Measurements from ENCODE around the gene EXT2. TPM values are rescaled to one million over a fixed set of nuclear protein-coding genes. Genes with fewer than 3 reads are reported as not detected.

The EXT2 gene
- total RNA-seq, result 10 to 100 TPM; 22.4 to 24.0 TPM

DNA sequence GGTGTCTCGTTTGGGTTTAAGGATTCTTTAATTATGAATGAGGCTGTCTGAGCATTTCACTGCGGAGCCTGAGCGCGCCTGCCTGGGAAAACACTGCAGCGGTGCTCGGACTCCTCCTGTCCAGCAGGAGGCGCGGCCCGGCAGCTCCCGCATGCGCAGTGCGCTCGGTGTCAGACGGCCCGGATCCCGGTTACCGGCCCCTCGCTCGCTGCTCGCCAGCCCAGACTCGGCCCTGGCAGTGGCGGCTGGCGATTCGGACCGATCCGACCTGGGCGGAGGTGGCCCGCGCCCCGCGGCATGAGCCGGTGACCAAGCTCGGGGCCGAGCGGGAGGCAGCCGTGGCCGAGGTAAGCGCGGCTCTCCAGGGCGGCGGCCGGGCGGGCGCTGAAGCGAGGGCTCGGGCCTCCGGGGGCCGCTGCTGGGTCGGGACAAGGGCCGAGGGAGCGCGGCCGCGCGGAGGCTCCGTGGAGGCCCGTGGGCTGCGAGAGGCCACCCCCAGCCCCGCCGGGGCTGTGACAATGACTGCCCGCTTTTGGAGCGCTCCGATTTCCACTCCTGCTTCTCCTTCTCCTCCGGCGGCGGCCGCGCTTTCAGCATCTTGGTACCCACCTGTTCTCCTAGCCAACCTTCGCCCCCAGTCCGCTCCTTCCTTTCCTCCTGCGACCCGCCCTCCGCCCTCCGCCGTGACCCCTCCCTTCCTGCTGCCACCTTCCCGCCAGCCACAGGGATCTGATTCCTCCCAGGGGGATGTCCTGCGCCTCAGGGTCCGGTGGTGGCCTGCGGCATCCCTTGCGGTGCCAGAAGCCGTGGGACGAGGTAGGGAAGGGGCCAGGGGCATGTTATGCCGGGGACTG, at the start of gene EXT2:
Gene EXT2, plus strand, starts transcription at position 173 of the 854 bp plus-strand sequence. CDS start 12,035 bp downstream, outside the sequence.
- Mint-ChIP-seq H3K4me1 (peaks cover 28% of the 10 kb centered on the region), H3K27me3 (no peaks in the 10 kb centered on the region), H3K4me3 (peak within 1 kb of the TSS; percentile 85), H3K27ac (peak within 1 kb of the TSS; percentile 38), H3K36me3 (peaks cover 2% of the 10 kb centered on the region), H3K9me3 (no peaks in the 10 kb centered on the region)
- peak; percentile 87 for DNase-seq

DNA sequence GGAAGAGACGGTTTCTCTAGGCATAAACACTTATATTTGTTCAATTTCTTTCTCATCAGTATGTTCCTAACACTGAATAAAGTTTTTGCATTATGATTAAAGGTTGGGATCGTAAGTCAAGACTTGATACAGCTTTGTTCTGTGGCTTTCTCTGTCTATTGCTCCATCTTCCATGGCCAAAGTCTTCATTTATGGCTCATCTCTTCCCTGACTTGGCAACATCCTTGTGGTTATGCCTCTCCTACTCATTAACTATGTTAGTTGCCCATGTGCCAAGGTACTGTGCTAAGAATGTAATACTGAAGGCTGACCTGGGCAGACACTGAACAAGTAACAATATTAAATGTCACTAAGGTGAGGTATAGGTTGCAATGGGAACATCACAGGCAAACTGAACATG, 49.3 kb upstream of the EXT2 start:
- H3K9me3 Mint-ChIP-seq, result peaks cover 3% of the 10 kb centered on the region
- no peaks in the 10 kb centered on the region for H3K36me3 Mint-ChIP-seq
- no peaks in the 10 kb centered on the region for H3K27me3 Mint-ChIP-seq
- H3K4me3 Mint-ChIP-seq, result no peak overlapping the region
- no peak overlapping the region for H3K27ac Mint-ChIP-seq
- DNase-seq, result no peak
- H3K4me1 Mint-ChIP-seq, result no peaks in the 10 kb centered on the region

DNA sequence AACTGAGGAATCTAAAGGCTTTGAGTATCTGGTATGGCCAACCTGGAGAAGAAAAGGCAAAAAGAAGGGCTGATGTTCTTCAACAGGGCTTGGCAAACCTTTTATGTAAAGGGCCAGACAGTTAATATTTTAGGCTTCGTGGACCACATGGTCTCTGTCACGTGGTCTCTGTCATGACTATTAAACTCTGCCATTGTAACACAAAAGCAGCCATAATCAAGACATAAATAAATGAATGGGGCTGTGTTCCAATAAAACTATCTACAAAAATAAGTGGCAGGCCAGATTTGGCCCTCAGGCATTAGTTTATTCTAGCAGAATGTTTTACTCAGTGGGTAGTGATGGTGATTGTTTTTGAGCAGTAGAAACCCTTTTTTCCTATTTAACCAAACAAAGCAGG, 48.2 kb upstream of the EXT2 start:
- Mint-ChIP-seq H3K4me3 (no peak overlapping the region), H3K4me1 (no peaks in the 10 kb centered on the region), H3K9me3 (no peaks in the 10 kb centered on the region), H3K27ac (no peak overlapping the region), H3K36me3 (no peaks in the 10 kb centered on the region), H3K27me3 (no peaks in the 10 kb centered on the region)
- DNase-seq, result no peak

DNA sequence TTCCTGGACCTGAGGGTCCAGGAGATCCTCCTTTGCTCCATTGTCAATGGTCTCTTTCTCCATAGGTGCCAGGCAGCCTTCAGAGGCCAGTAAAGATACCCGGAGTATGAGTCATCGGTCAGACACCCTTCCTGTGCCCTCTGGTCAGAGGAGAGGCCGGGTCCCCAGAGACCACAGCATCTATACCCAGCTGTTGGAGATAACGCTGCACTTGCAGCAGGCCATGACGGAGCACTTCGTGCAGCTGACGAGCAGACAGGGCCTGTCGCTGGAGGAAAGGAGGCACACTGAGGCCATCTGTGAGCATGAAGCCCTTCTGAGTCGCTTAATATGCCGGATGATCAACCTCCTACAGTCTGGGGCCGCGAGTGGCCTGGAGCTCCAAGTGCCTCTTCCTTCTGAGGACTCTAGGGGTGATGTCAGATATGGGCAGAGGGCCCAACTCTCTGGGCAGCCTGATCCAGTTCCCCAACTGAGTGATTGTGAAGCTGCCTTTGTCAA, 47.5 kb upstream of the EXT2 start, which contains the start of gene ACCSL:
Gene ACCSL, plus strand, starts transcription at position 51 of the 501 bp plus-strand sequence. Its CDS starts 56 bp downstream, at position 107.
- Mint-ChIP-seq H3K36me3 (no peaks in the 10 kb centered on the region), H3K27me3 (no peaks in the 10 kb centered on the region), H3K4me1 (no peaks in the 10 kb centered on the region), H3K27ac (no peak within 1 kb of the TSS), H3K9me3 (no peaks in the 10 kb centered on the region), H3K4me3 (no peak within 1 kb of the TSS)
- no peak for DNase-seq

DNA sequence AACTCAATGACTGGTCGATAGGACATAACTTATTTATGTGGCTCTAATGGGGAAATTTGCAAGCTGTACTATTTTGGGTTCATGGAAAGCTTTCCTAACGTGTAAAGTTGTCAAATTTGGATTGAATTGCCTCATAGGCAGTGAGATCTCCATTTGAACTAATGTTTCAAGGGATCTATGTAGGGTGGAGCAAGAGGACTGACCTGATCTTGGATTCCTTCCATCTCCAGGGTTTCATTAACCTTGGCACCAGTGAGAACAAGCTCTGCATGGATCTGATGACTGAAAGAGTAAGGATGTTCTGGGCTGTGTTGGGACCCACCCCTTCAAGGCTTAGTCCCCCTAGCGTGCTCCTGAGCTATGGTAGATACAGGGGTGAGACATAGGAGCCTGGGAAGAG, 45.6 kb upstream of the EXT2 start:
- H3K4me1 Mint-ChIP-seq, result no peaks in the 10 kb centered on the region
- no peak overlapping the region for H3K27ac Mint-ChIP-seq
- no peaks in the 10 kb centered on the region for H3K9me3 Mint-ChIP-seq
- DNase-seq, result no peak
- no peaks in the 10 kb centered on the region for H3K36me3 Mint-ChIP-seq
- H3K4me3 Mint-ChIP-seq, result no peak overlapping the region
- no peaks in the 10 kb centered on the region for H3K27me3 Mint-ChIP-seq

DNA sequence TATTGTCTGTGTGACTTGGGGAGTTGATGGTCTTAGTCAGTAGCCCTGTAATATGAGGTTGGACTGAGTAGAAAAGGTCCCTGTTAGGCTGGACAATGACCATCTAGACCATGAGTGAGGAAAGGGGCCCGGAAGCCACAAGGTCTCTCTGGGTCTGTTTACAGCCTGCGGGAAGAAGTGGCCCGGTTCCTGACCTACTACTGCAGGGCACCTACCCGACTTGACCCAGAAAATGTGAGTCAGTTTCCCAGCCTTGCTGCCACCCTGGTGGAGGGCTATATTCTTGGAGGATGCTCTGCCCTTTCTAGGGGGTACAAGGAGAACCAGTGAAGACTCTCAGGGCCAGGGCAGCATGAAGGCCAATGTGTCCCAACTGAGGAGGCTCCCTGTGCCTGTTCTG, 44.3 kb upstream of the EXT2 start:
- Mint-ChIP-seq H3K4me3 (no peak overlapping the region), H3K27me3 (no peaks in the 10 kb centered on the region), H3K4me1 (no peaks in the 10 kb centered on the region), H3K9me3 (no peaks in the 10 kb centered on the region), H3K36me3 (no peaks in the 10 kb centered on the region), H3K27ac (no peak overlapping the region)
- DNase-seq, result no peak

DNA sequence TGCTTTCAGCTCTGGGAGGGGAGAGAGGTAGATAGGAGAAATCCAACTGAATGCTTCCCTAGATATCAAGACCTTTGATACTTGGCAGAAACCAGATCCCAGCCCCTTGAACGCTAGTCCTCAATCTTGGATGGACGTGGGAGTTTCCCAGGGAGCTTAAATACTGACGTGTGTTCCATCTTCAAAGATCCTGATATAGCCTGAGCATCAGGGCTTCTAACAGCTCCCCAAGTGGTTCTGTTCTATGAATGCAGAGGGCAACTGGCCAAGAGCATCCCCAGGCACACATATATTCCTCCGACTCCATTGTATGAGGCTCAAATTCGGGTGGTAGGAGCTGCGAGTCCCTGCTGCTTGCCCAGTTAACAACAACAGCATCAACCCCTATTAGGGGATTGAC, 38.1 kb upstream of the EXT2 start:
- H3K36me3 Mint-ChIP-seq, result no peaks in the 10 kb centered on the region
- no peaks in the 10 kb centered on the region for H3K9me3 Mint-ChIP-seq
- no peaks in the 10 kb centered on the region for H3K4me1 Mint-ChIP-seq
- H3K27me3 Mint-ChIP-seq, result no peaks in the 10 kb centered on the region
- H3K27ac Mint-ChIP-seq, result no peak overlapping the region
- DNase-seq, result no peak
- H3K4me3 Mint-ChIP-seq, result no peak overlapping the region

DNA sequence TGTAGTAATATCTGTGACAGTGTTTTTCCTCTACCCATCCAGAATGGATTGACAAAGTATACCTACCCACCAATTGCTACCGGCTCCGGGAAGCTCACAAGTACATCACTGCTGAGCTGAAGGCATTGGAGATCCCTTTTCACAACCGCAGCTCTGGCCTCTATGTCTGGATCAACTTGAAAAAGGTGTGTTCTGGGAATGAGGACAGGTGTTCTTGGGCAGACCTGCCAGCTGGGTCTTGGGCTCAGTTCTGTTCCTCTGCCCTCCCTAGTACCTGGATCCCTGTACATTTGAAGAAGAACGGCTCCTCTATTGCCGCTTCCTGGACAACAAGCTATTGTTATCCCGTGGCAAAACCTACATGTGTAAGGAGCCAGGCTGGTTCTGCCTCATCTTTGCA, 37.2 kb upstream of the EXT2 start:
- no peaks in the 10 kb centered on the region for H3K9me3 Mint-ChIP-seq
- H3K4me1 Mint-ChIP-seq, result no peaks in the 10 kb centered on the region
- no peaks in the 10 kb centered on the region for H3K36me3 Mint-ChIP-seq
- DNase-seq, result no peak
- no peaks in the 10 kb centered on the region for H3K27me3 Mint-ChIP-seq
- no peak overlapping the region for H3K4me3 Mint-ChIP-seq
- no peak overlapping the region for H3K27ac Mint-ChIP-seq

DNA sequence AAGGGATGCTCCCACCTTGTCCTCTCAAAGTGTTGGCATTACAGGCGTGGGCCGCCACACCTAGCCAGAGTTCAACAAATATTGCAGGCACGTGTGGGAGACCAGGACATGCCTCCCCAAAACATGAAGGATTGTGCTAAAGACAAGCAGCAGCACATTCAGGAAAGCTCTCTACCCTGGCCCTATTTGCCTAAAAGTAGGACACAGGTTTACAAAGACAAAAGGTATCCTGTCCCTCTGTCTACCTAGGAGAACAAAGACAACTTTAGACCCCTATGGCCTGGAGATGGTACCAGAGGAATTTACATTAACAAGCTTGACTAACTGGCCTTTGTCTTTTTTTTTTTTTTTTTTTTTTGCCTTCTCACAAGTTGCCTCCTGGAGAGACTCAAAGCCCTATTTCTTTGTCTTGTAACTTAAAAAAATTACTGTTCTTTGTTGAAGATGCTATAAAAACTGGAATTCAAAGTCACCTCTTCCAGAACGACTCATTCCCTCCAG, 30.3 kb upstream of the EXT2 start:
- H3K9me3 Mint-ChIP-seq, result no peaks in the 10 kb centered on the region
- peak overlapping the region; percentile 84 for H3K4me3 Mint-ChIP-seq
- peak overlapping the region; percentile 89 for H3K27ac Mint-ChIP-seq
- no peak for DNase-seq
- H3K27me3 Mint-ChIP-seq, result no peaks in the 10 kb centered on the region
- no peaks in the 10 kb centered on the region for H3K36me3 Mint-ChIP-seq
- H3K4me1 Mint-ChIP-seq, result peaks cover 15% of the 10 kb centered on the region

DNA sequence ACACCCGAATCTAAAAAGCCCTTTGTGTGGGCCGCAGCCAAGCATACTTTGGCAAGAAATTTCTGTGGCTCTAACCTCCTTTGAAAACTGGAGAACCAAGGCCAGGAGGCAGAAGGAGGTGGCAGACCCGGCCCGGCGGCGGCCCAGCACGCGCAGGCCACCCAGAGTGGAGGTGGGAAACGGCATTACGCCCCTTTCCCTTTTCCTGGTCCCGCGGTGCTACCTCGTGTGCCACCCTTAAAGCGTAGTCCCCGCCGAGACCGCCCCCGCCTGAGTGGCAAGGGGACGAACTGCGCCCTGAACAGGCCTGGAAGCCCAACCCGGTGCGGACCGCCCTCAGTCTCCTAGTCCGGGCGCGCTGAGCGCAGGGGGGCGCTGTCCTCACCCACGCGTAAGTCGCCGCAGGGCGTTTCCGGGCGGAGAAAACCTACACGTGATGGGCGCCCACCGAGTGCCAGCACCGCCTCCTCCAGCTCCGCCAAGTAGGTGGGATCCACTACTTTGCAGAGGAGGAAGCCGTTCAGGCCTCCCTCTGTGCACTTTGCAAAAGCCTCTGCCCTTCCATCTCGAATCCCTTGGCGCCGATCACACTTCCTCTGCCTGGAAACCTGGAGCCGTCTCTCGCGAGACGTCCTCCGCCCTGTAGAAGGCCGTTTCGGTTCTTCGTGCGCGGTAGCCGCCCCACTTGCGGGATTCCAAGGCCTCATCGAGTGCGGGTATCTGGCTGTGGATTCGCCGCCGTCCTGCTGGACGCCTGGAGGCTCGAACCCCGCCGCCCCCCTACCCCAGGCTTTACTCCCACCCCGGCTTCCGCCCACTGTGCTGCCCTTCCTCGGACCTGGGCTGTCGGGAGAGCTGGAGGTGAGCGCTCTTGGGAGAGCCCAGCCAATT, 29.4 kb upstream of the EXT2 start, which contains the start of gene ACCS:
Gene ACCS, plus strand, starts transcription at position 430 of the 891 bp plus-strand sequence. CDS start 1,358 bp downstream, outside the sequence.
- H3K4me3 Mint-ChIP-seq, result peak within 1 kb of the TSS; percentile 84
- H3K36me3 Mint-ChIP-seq, result no peaks in the 10 kb centered on the region
- peak; percentile 89 for DNase-seq

DNA sequence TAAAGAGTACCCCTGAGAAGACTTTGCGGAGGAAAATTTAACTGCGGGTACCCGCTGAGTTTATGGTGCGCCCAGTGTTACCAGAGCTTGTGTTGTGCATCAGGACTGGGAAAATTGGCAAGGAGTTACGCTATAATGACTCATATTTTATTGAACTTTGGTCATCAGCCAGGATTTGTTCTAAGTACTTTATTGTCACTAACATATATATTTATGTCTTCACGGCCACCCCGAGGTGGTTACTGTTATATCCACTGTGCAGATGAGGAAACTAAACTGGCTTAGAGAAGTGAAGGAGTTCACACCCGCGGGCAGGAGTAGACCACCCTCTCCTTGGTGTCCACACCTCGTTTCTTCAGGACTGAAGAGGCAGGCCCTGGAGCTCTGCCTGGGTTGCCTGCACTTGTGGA, 28.7 kb upstream of the EXT2 start:
- Mint-ChIP-seq H3K36me3 (no peaks in the 10 kb centered on the region), H3K4me1 (peaks cover 15% of the 10 kb centered on the region), H3K4me3 (peak overlapping the region; percentile 84), H3K27ac (peak overlapping the region; percentile 89), H3K27me3 (no peaks in the 10 kb centered on the region), H3K9me3 (no peaks in the 10 kb centered on the region)
- no peak for DNase-seq

More for the DNA sequence above, 29.4 kb upstream of the EXT2 start, which contains the start of gene ACCS:
- H3K27me3 Mint-ChIP-seq, result no peaks in the 10 kb centered on the region
- H3K9me3 Mint-ChIP-seq, result no peaks in the 10 kb centered on the region
- peaks cover 15% of the 10 kb centered on the region for H3K4me1 Mint-ChIP-seq
- peak within 1 kb of the TSS; percentile 89 for H3K27ac Mint-ChIP-seq

DNA sequence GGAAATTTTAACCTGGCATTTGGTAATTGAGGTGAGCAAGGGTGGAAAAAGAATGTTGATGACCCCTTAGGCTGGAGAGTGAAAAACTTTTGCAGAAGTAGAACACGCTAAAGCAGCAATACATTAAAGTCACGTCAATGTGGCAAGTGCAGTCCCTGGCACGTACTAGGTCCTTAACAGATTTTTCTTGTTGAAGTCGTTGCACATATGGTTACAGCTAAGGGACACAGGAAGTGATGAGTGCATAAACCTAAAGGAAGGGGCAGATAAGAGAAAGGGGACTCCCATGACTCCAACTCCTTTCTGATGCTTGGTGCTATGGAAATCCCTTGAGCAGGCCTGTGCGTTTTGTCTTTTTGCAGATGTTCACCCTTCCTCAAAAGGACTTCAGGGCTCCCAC, 28.2 kb upstream of the EXT2 start:
- Mint-ChIP-seq H3K27me3 (no peaks in the 10 kb centered on the region), H3K4me1 (peaks cover 15% of the 10 kb centered on the region), H3K9me3 (no peaks in the 10 kb centered on the region), H3K27ac (no peak overlapping the region), H3K36me3 (no peaks in the 10 kb centered on the region), H3K4me3 (peak overlapping the region; percentile 84)
- no peak for DNase-seq

DNA sequence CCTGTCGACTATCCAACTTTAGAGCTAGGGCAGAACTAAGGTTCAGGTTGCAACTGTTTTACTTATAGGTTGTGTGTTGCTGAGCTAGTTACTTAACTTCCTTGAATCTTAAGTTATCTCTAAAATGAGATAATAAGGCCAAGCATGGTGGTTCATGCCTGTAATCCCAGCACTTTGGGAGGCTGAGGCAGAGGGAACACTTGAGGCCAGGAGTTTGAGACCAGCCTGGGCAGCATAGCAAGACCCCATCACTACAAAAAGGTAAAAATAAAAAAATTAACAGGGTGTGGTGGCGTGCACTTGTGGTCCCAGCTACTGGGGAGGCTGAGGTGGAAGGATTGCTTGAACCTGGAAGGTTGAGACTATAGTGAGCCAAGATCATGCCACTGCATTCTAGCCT, 27.3 kb upstream of the EXT2 start:
- Mint-ChIP-seq H3K4me1 (peaks cover 15% of the 10 kb centered on the region), H3K36me3 (no peaks in the 10 kb centered on the region), H3K27ac (no peak overlapping the region), H3K27me3 (no peaks in the 10 kb centered on the region), H3K9me3 (no peaks in the 10 kb centered on the region), H3K4me3 (no peak overlapping the region)
- DNase-seq, result no peak

DNA sequence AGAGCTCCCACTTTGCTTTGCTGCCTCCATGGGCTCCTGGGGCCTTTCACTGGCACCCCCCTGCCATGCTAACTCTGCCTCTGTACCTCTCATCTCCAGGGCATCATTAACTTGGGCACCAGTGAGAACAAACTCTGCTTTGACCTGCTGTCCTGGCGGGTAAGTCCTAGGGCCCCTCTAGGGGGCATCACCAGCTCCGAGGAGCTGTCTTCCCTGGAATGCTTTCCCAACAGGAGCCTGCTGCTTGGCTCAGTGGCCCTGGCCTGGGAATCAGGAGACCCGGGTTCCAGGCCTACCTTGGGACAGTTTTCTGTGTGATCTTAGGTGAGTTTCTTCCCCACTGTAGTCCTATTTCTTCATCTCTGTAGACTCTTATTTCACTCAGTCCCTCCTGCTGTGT, 24.3 kb upstream of the EXT2 start:
- no peak for DNase-seq
- Mint-ChIP-seq H3K27ac (no peak overlapping the region), H3K36me3 (no peaks in the 10 kb centered on the region), H3K4me1 (peaks cover 7% of the 10 kb centered on the region), H3K4me3 (no peak overlapping the region), H3K27me3 (no peaks in the 10 kb centered on the region), H3K9me3 (no peaks in the 10 kb centered on the region)
